HepG2 (cell line): ENCODE data around the gene UTS2R. TPM values are rescaled to one million over a fixed set of nuclear protein-coding genes. Genes with fewer than 3 reads are reported as not detected.

Experiments
- E2F2 ChIP-seq: sonication (generic); formaldehyde crosslinking; IDR thresholded peaks from 2 replicates; pipeline ENCODE4 v1.4.0; 2020; ENCODE audit warnings: missing genetic modification reagents, borderline replicate concordance
- ELF3 ChIP-seq: IDR thresholded peaks from 2 replicates; pipeline ENCODE4 v1.6.1; 2016; ENCODE audit warnings: missing genetic modification reagents, missing compliant biosample characterization
- MBD4 ChIP-seq: IDR thresholded peaks from 2 replicates; pipeline ENCODE4 v1.6.1; 2012; ENCODE audit warnings: low read length, inconsistent platforms, borderline replicate concordance
- PAWR ChIP-seq: sonication (generic); formaldehyde crosslinking; IDR thresholded peaks from 2 replicates; pipeline ENCODE4 v1.4.0; 2020; ENCODE audit warnings: missing genetic modification reagents, mild to moderate bottlenecking, borderline replicate concordance
- PHF21A ChIP-seq: sonication (generic); formaldehyde crosslinking; IDR thresholded peaks from 2 replicates; pipeline ENCODE4 v1.5.0; 2020; ENCODE audit warnings: mild to moderate bottlenecking, missing genetic modification reagents
- RAD51 ChIP-seq: fragments of 450-650 bp; IDR thresholded peaks from 2 replicates; pipeline ENCODE4 v1.6.1; 2016; ENCODE audit warnings: borderline replicate concordance
- TFAP4 ChIP-seq: sonication (generic); IDR thresholded peaks from 2 replicates; pipeline ENCODE4 v1.6.1; 2016; ENCODE audit warnings: low read depth, borderline replicate concordance
- ZFP82 ChIP-seq: sonication (generic); formaldehyde crosslinking; IDR thresholded peaks from 2 replicates; pipeline ENCODE4 v1.5.1; 2020; ENCODE audit warnings: mild to moderate bottlenecking, missing genetic modification reagents, borderline replicate concordance
- ZMYM2 ChIP-seq: sonication (generic); formaldehyde crosslinking; IDR thresholded peaks from 2 replicates; pipeline ENCODE4 v1.8.0; 2022; ENCODE audit warnings: mild to moderate bottlenecking, missing genetic modification reagents
- ZNF260 ChIP-seq: sonication (generic); formaldehyde crosslinking; IDR thresholded peaks from 2 replicates; pipeline ENCODE4 v1.4.0; 2020; ENCODE audit warnings: missing genetic modification reagents, low read depth, mild to moderate bottlenecking, borderline replicate concordance
- ZNF264 ChIP-seq: sonication (generic); formaldehyde crosslinking; IDR thresholded peaks from 2 replicates; pipeline ENCODE4 v1.4.0; 2020; ENCODE audit warnings: missing genetic modification reagents
- ZNF296 ChIP-seq: sonication (generic); formaldehyde crosslinking; conservative IDR thresholded peaks from 2 replicates; pipeline ENCODE4 v1.5.0; 2020; ENCODE audit warnings: mild to moderate bottlenecking, missing genetic modification reagents
- ZNF3 ChIP-seq: IDR thresholded peaks from 2 replicates; pipeline ENCODE4 v1.7.0; 2017; ENCODE audit warnings: inconsistent platforms
- ZNF430 ChIP-seq: sonication (generic); formaldehyde crosslinking; IDR thresholded peaks from 2 replicates; pipeline ENCODE4 v1.9.0; 2021; ENCODE audit warnings: mild to moderate bottlenecking, missing genetic modification reagents
- ZNF543 ChIP-seq: sonication (generic); formaldehyde crosslinking; IDR thresholded peaks from 2 replicates; pipeline ENCODE4 v1.4.0; 2020; ENCODE audit warnings: mild to moderate bottlenecking, missing genetic modification reagents
- ZNF687 ChIP-seq: sonication (generic); formaldehyde crosslinking; IDR thresholded peaks from 2 replicates; pipeline ENCODE4 v1.5.1; 2020; ENCODE audit warnings: mild to moderate bottlenecking, missing genetic modification reagents, moderate library complexity
- ZNF782 ChIP-seq: sonication (generic); formaldehyde crosslinking; IDR thresholded peaks from 2 replicates; pipeline ENCODE4 v1.4.0; 2020; ENCODE audit warnings: missing genetic modification reagents, mild to moderate bottlenecking, borderline replicate concordance
- polyA plus RNA-seq, 8 experiments: library from polyadenylated mRNA; depleted of rRNA in 3 of 8; stranded (reverse) in 7 of 8; unstranded in 1 of 8; fragments of >200 nt; fragmentation: Illumina TruSeq in 4 of 8; extraction: Trizol in 4 of 8; gene quantifications; 2 replicates each; pipeline versions ENCODE4 v1.2.1 to v1.2.3, GENCODE V29; 2011 to 2016; ENCODE audit warnings: low read depth in 4 of 8, missing spikeins in 1 of 8, mixed read lengths in 1 of 8; ENCODE audit not compliant: insufficient read depth in 1 of 8
- total RNA-seq, 5 experiments: library from RNA; depleted of rRNA; stranded (reverse); fragments of >200 nt; fragmentation: Illumina TruSeq; extraction: Trizol; gene quantifications; 2 replicates each; pipeline ENCODE4 v1.2.3, GENCODE V29; 2016; ENCODE audit warnings: low read depth in 1 of 5
- TF ChIP-seq, protein P1 (sequence below): sonication (generic); formaldehyde crosslinking; IDR thresholded peaks from 2 replicates; pipeline ENCODE4 v1.4.0; 2020; ENCODE audit warnings: missing genetic modification reagents

UTS2R gene
- total and polyA plus RNA-seq, 2 of the 13 experiments (the other 11 are each of a cell fraction or from before 2014, with no cell fraction given): 0.13 to 0.15 TPM

DNA sequence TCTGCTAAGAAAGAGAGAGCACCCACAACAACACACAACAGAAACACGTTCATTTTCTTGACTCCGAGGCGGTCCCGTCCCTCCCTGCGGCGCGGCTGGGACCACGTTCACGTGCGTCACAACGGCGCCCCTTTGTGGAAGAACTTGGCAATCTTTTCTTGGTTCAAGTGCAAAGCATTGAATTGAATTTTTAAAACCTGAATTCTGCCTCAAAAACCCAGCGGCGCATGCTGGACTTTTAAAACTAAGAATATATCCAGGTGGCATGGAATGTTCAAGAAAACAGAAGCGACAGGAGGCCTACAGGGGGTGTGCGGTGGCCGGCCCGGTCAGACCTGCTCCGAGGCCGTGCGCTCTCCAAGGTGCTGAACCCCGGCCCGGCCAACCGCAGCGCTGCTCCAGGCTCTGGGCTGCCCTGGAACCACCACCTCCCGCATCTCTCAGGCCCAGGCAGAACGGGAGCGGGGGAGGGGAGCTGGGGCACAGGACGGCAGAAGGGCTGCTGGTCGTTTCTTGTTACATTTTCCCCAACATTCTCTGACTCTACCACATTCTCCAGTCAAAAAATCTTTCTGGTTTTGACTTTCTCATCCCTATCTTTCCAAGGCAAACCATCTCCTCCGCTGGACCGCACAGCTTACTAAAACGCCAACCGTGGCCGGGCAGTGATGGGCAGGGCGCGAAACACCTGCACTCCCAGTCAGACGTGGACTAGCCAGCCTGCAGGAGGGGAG is 43.1 kb downstream of the UTS2R start (continued):
- TF ChIP-seq TFAP4: no peak
- peak; percentile 97 for TF ChIP-seq ZNF430 (CRISPR knock-in tag)
- peak; percentile 89; the same call in 1 of the 2 replicates for TF ChIP-seq PAWR
- peak; percentile 94 for TF ChIP-seq ZNF264 (CRISPR knock-in tag)
- TF ChIP-seq ZNF782 (CRISPR knock-in tag): peak; percentile 61; the same call in 1 of the 2 replicates
- no peak for TF ChIP-seq ZMYM2 (CRISPR knock-in tag)
- peak; percentile 75; the same call in 1 of the 2 replicates for TF ChIP-seq ELF3 (CRISPR knock-in tag)
- peak; percentile 81 for TF ChIP-seq ZNF687 (CRISPR knock-in tag)
- TF ChIP-seq, protein P1, sequence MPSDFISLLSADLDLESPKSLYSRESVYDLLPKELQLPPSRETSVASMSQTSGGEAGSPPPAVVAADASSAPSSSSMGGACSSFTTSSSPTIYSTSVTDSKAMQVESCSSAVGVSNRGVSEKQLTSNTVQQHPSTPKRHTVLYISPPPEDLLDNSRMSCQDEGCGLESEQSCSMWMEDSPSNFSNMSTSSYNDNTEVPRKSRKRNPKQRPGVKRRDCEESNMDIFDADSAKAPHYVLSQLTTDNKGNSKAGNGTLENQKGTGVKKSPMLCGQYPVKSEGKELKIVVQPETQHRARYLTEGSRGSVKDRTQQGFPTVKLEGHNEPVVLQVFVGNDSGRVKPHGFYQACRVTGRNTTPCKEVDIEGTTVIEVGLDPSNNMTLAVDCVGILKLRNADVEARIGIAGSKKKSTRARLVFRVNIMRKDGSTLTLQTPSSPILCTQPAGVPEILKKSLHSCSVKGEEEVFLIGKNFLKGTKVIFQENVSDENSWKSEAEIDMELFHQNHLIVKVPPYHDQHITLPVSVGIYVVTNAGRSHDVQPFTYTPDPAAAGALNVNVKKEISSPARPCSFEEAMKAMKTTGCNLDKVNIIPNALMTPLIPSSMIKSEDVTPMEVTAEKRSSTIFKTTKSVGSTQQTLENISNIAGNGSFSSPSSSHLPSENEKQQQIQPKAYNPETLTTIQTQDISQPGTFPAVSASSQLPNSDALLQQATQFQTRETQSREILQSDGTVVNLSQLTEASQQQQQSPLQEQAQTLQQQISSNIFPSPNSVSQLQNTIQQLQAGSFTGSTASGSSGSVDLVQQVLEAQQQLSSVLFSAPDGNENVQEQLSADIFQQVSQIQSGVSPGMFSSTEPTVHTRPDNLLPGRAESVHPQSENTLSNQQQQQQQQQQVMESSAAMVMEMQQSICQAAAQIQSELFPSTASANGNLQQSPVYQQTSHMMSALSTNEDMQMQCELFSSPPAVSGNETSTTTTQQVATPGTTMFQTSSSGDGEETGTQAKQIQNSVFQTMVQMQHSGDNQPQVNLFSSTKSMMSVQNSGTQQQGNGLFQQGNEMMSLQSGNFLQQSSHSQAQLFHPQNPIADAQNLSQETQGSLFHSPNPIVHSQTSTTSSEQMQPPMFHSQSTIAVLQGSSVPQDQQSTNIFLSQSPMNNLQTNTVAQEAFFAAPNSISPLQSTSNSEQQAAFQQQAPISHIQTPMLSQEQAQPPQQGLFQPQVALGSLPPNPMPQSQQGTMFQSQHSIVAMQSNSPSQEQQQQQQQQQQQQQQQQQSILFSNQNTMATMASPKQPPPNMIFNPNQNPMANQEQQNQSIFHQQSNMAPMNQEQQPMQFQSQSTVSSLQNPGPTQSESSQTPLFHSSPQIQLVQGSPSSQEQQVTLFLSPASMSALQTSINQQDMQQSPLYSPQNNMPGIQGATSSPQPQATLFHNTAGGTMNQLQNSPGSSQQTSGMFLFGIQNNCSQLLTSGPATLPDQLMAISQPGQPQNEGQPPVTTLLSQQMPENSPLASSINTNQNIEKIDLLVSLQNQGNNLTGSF (CRISPR knock-in tag): peak; percentile 98
- peak; percentile 88 for TF ChIP-seq ZNF296 (CRISPR knock-in tag)
- no peak for TF ChIP-seq ZNF3 (CRISPR knock-in tag)
- peak; percentile 81 for TF ChIP-seq ZNF543 (CRISPR knock-in tag)
- TF ChIP-seq MBD4: no peak
- peak; percentile 77; the same call in 1 of the 2 replicates for TF ChIP-seq PHF21A (CRISPR knock-in tag)
- peak; percentile 76; the same call in 1 of the 2 replicates for TF ChIP-seq ZFP82 (CRISPR knock-in tag)
- no peak for TF ChIP-seq RAD51
- peak; percentile 33; the same call in 1 of the 2 replicates for TF ChIP-seq E2F2 (CRISPR knock-in tag)
- no peak for TF ChIP-seq ZNF260
